ENCODE measurements around the gene PGD. TPM values are rescaled to one million over a fixed set of nuclear protein-coding genes. Genes with fewer than 3 reads are reported as not detected.

The PGD gene
- total and polyA plus RNA-seq, 5 experiments from 2014 or later: 41.4 to 52.8 (median 46.6) TPM

GRCh38 chr1:10383630-10384029, 15.2 kb upstream of the PGD start:
- Mint-ChIP-seq H3K27ac (peak overlapping the region in 1 of 10 donors; percentile 33), H3K4me1 (peaks cover 4 to 13% (median 8%) of the 10 kb centered on the region in 4 donors), H3K27me3 (no peaks in the 10 kb centered on the region), H3K9me3 (no peaks in the 10 kb centered on the region), H3K36me3 (peaks cover 0 to 3% (median 0%) of the 10 kb centered on the region in 3 donors), H3K4me3 (no peak overlapping the region)
- ATAC-seq: no peak
- POLR2A ChIA-PET: no interaction called here
- no peak for DNase-seq

- Mint-ChIP-seq H3K27ac (peak overlapping the region in 1 of 10 donors; percentile 33), H3K4me3 (no peak overlapping the region), H3K27me3 (no peaks in the 10 kb centered on the region), H3K4me1 (peaks cover 4 to 13% (median 9%) of the 10 kb centered on the region in 4 donors), H3K9me3 (no peaks in the 10 kb centered on the region), H3K36me3 (peaks cover 0 to 3% (median 0%) of the 10 kb centered on the region in 3 donors)
- no peak for ATAC-seq
- DNase-seq: no peak
- POLR2A ChIA-PET: no interaction called here
Observed at GRCh38 chr1:10384219-10384618, 14.6 kb upstream of the PGD start.

- Mint-ChIP-seq H3K9me3 (no peaks in the 10 kb centered on the region), H3K27me3 (no peaks in the 10 kb centered on the region), H3K4me3 (no peak overlapping the region), H3K27ac (no peak overlapping the region), H3K4me1 (peaks cover 4 to 13% (median 9%) of the 10 kb centered on the region in 4 donors), H3K36me3 (peaks cover 0 to 3% (median 0%) of the 10 kb centered on the region in 3 donors)
- ATAC-seq: no peak
- POLR2A ChIA-PET: interaction anchor here (0.6 to 1.8 kb wide), 2 partner anchors 10 to 12 kb away, joined by 3 to 5 read pairs; partner anchors contain the start of gene PGD
- no peak for DNase-seq
Observed at GRCh38 chr1:10386761-10387676, 11.8 kb upstream of the PGD start.

GRCh38 chr1:10387677-10388386, 11.0 kb upstream of the PGD start:
- POLR2A ChIA-PET: interaction anchor here (0.6 to 1.8 kb wide), 2 partner anchors 11 kb away, joined by 3 to 5 read pairs; partner anchors contain the start of gene PGD
- H3K9me3 Mint-ChIP-seq: no peaks in the 10 kb centered on the region
- H3K4me3 Mint-ChIP-seq: no peak overlapping the region
- peaks cover 4 to 13% (median 9%) of the 10 kb centered on the region in 4 donors for H3K4me1 Mint-ChIP-seq
- H3K27ac Mint-ChIP-seq: no peak overlapping the region
- H3K27me3 Mint-ChIP-seq: no peaks in the 10 kb centered on the region
- DNase-seq (peak in 1 of 10 donors; percentile 5), ATAC-seq (no peak)
- peaks cover 0 to 3% (median 0%) of the 10 kb centered on the region in 3 donors for H3K36me3 Mint-ChIP-seq

GRCh38 chr1:10388387-10388715, 10.5 kb upstream of the PGD start:
- POLR2A ChIA-PET: interaction anchor here (1.8 kb wide), 1 partner anchor 10 kb away, joined by 5 read pairs; the partner anchor contains the start of gene PGD
- Mint-ChIP-seq H3K36me3 (peaks cover 0 to 2% (median 0%) of the 10 kb centered on the region in 3 donors), H3K4me3 (no peak overlapping the region), H3K9me3 (no peaks in the 10 kb centered on the region), H3K4me1 (peaks cover 2 to 13% (median 9%) of the 10 kb centered on the region in 4 donors), H3K27ac (peak overlapping the region in 1 of 10 donors; percentile 15), H3K27me3 (no peaks in the 10 kb centered on the region)
- no peak for DNase-seq
- no peak for ATAC-seq

GRCh38 chr1:10389271-10389973, 9.4 kb upstream of the PGD start:
- Mint-ChIP-seq H3K4me3 (no peak overlapping the region), H3K9me3 (peaks cover 0 to 2% (median 0%) of the 10 kb centered on the region in 9 donors), H3K27me3 (no peaks in the 10 kb centered on the region), H3K27ac (no peak overlapping the region), H3K4me1 (peaks cover 1 to 13% (median 9%) of the 10 kb centered on the region in 4 donors), H3K36me3 (no peaks in the 10 kb centered on the region)
- POLR2A ChIA-PET: no interaction called here
- no peak for DNase-seq
- ATAC-seq: no peak

GRCh38 chr1:10396870-10397269, 2.0 kb upstream of the PGD start:
- H3K27ac Mint-ChIP-seq: peak overlapping the region in 2 of 10 donors; percentile 2 to 11
- no peak for ATAC-seq
- peak overlapping the region in 9 of 10 donors; percentile 13 to 67 (median 42) for H3K4me3 Mint-ChIP-seq
- peaks cover 0 to 2% (median 0%) of the 10 kb centered on the region in 9 donors for H3K9me3 Mint-ChIP-seq
- POLR2A ChIA-PET: interaction anchor here (1.0 kb wide), 1 partner anchor 15 kb away, joined by 3 read pairs; no protein-coding TSS in a partner anchor
- H3K27me3 Mint-ChIP-seq: no peaks in the 10 kb centered on the region
- H3K36me3 Mint-ChIP-seq: peaks cover 0 to 7% (median 0%) of the 10 kb centered on the region in 3 donors
- H3K4me1 Mint-ChIP-seq: peaks cover 10 to 26% (median 19%) of the 10 kb centered on the region in 4 donors
- no peak for DNase-seq

GRCh38 chr1:10398278-10398733, 558 bp upstream of the PGD start:
- Mint-ChIP-seq H3K4me3 (peak overlapping the region; percentile 94 to 98 (median 95)), H3K9me3 (peaks cover 0 to 2% (median 0%) of the 10 kb centered on the region in 9 donors), H3K27ac (peak overlapping the region; percentile 72 to 94 (median 87)), H3K27me3 (no peaks in the 10 kb centered on the region), H3K4me1 (peaks cover 10 to 26% (median 19%) of the 10 kb centered on the region in 4 donors), H3K36me3 (peaks cover 0 to 18% (median 0%) of the 10 kb centered on the region in 3 donors)
- no peak for DNase-seq
- ATAC-seq: peak; percentile 51 to 64
- POLR2A ChIA-PET: interaction anchor here (0.6 to 2.0 kb wide), 7 partner anchors 10 to 97 kb away, joined by 3 to 11 read pairs (median 3); partner anchors contain the start of genes CENPS, DFFA and PEX14

- peak overlapping the region in 9 of 10 donors; percentile 47 to 87 (median 82) for H3K27ac Mint-ChIP-seq
- DNase-seq: peak in 1 of 10 donors; percentile 40
- POLR2A ChIA-PET: interaction anchor here (1.2 to 2.0 kb wide), 5 partner anchors 12 to 189 kb away, joined by 3 to 11 read pairs (median 5); partner anchors contain the start of genes CENPS, DFFA and KIF1B
- H3K36me3 Mint-ChIP-seq: peaks cover 0 to 30% (median 5%) of the 10 kb centered on the region in 3 donors
- no peaks in the 10 kb centered on the region for H3K27me3 Mint-ChIP-seq
- no peaks in the 10 kb centered on the region for H3K9me3 Mint-ChIP-seq
- ATAC-seq: no peak
- peaks cover 10 to 26% (median 19%) of the 10 kb centered on the region in 4 donors for H3K4me1 Mint-ChIP-seq
- peak overlapping the region; percentile 85 to 94 (median 91) for H3K4me3 Mint-ChIP-seq
Observed at GRCh38 chr1:10399444-10399941, 629 bp downstream of the PGD start.

- H3K4me1 Mint-ChIP-seq: peaks cover 10 to 26% (median 19%) of the 10 kb centered on the region in 4 donors
- DNase-seq (no peak), ATAC-seq (no peak)
- peaks cover 0 to 34% (median 5%) of the 10 kb centered on the region in 3 donors for H3K36me3 Mint-ChIP-seq
- no peaks in the 10 kb centered on the region for H3K9me3 Mint-ChIP-seq
- POLR2A ChIA-PET: interaction anchor here (1.8 to 2.0 kb wide), 2 partner anchors 31 to 190 kb away, joined by 7 to 11 read pairs; partner anchors contain the start of genes CENPS and KIF1B
- peak overlapping the region; percentile 85 to 94 (median 91) for H3K4me3 Mint-ChIP-seq
- H3K27me3 Mint-ChIP-seq: no peaks in the 10 kb centered on the region
- peak overlapping the region in 8 of 10 donors; percentile 47 to 87 (median 82) for H3K27ac Mint-ChIP-seq
Observed at GRCh38 chr1:10400013-10400412, 1.1 kb downstream of the PGD start.

- H3K36me3 Mint-ChIP-seq: peaks cover 0 to 44% (median 5%) of the 10 kb centered on the region in 3 donors
- no peaks in the 10 kb centered on the region for H3K9me3 Mint-ChIP-seq
- no peak for DNase-seq
- H3K27me3 Mint-ChIP-seq: no peaks in the 10 kb centered on the region
- POLR2A ChIA-PET: no interaction called here
- H3K4me1 Mint-ChIP-seq: peaks cover 10 to 26% (median 19%) of the 10 kb centered on the region in 4 donors
- H3K27ac Mint-ChIP-seq: no peak overlapping the region
- no peak overlapping the region for H3K4me3 Mint-ChIP-seq
- ATAC-seq: no peak
Observed at GRCh38 chr1:10401281-10401680, 2.4 kb downstream of the PGD start.
